Measurements from ENCODE around the gene FRMD6.
A peak's percentile ranks its signal among the peaks of the same experiment; 100 is the strongest.

GRCh38 chr14:51750542-51750941 is 98.8 kb downstream of the FRMD6 start:
- peak; percentile 53 for TF ChIP-seq RAD21 (IDR thresholded peaks at IDR 0.05; ENCODE audit: low read depth)
- no peak for TF ChIP-seq SRF (IDR thresholded peaks at IDR 0.05; ENCODE audit: low read depth)
- TF ChIP-seq, protein P1, sequence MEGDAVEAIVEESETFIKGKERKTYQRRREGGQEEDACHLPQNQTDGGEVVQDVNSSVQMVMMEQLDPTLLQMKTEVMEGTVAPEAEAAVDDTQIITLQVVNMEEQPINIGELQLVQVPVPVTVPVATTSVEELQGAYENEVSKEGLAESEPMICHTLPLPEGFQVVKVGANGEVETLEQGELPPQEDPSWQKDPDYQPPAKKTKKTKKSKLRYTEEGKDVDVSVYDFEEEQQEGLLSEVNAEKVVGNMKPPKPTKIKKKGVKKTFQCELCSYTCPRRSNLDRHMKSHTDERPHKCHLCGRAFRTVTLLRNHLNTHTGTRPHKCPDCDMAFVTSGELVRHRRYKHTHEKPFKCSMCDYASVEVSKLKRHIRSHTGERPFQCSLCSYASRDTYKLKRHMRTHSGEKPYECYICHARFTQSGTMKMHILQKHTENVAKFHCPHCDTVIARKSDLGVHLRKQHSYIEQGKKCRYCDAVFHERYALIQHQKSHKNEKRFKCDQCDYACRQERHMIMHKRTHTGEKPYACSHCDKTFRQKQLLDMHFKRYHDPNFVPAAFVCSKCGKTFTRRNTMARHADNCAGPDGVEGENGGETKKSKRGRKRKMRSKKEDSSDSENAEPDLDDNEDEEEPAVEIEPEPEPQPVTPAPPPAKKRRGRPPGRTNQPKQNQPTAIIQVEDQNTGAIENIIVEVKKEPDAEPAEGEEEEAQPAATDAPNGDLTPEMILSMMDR (IDR thresholded peaks at IDR 0.05 in 2 of 3, conservative IDR thresholded peaks at IDR 0.05 in 1 of 3; ENCODE audit: borderline replicate concordance in 1 of 3, insufficient read depth in 1 of 3, low read depth in 2 of 3, low read length in 2 of 3) = peak; percentile 17 to 27 (median 25); a peak in 4 of 6 replicates
- no peak for TF ChIP-seq POLR2AphosphoS5 (IDR thresholded peaks at IDR 0.05; ENCODE audit: low read depth, low read length)
- TF ChIP-seq POLR2A (IDR thresholded peaks at IDR 0.05; ENCODE audit: borderline replicate concordance, extremely low read depth, insufficient read depth, insufficient read length) = no peak
- TF ChIP-seq, protein P2, sequence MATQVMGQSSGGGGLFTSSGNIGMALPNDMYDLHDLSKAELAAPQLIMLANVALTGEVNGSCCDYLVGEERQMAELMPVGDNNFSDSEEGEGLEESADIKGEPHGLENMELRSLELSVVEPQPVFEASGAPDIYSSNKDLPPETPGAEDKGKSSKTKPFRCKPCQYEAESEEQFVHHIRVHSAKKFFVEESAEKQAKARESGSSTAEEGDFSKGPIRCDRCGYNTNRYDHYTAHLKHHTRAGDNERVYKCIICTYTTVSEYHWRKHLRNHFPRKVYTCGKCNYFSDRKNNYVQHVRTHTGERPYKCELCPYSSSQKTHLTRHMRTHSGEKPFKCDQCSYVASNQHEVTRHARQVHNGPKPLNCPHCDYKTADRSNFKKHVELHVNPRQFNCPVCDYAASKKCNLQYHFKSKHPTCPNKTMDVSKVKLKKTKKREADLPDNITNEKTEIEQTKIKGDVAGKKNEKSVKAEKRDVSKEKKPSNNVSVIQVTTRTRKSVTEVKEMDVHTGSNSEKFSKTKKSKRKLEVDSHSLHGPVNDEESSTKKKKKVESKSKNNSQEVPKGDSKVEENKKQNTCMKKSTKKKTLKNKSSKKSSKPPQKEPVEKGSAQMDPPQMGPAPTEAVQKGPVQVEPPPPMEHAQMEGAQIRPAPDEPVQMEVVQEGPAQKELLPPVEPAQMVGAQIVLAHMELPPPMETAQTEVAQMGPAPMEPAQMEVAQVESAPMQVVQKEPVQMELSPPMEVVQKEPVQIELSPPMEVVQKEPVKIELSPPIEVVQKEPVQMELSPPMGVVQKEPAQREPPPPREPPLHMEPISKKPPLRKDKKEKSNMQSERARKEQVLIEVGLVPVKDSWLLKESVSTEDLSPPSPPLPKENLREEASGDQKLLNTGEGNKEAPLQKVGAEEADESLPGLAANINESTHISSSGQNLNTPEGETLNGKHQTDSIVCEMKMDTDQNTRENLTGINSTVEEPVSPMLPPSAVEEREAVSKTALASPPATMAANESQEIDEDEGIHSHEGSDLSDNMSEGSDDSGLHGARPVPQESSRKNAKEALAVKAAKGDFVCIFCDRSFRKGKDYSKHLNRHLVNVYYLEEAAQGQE (IDR thresholded peaks at IDR 0.05; ENCODE audit: low read depth) = no peak
- TF ChIP-seq JUND (IDR thresholded peaks at IDR 0.05) = no peak
- TF ChIP-seq SIN3A (IDR thresholded peaks at IDR 0.05; ENCODE audit: low read depth) = no peak
- no peak for TF ChIP-seq ZNF274 (IDR thresholded peaks at IDR 0.05; ENCODE audit: low read depth, low read length)
- no peak for TF ChIP-seq EZH2 (IDR thresholded peaks at IDR 0.05)
- no peak for TF ChIP-seq EZH2phosphoT487 (IDR thresholded peaks at IDR 0.05; ENCODE audit: borderline replicate concordance)
- no peak for TF ChIP-seq SP1 (IDR thresholded peaks at IDR 0.05; ENCODE audit: low read depth)
- TF ChIP-seq CEBPB (IDR thresholded peaks at IDR 0.05; ENCODE audit: low read depth) = no peak

All from HCT116 (cell line).